Sigmoid colon (tissue), 7 donors: Measurements from ENCODE around the gene CRACR2A. TPM values are rescaled to one million over a fixed set of nuclear protein-coding genes. Genes with fewer than 3 reads are reported as not detected.

Experiments used
- DNase-seq: peaks from one replicate; pipeline ENCODE4 v3.0.0-alpha.2; 2019
- H3K27ac ChIP-seq, 4 donors: fragments of 200-600 bp; sonication (generic); one replicate each; pipeline ENCODE4 v1.5.1; 2016 to 2019; ENCODE audit warnings: mild to moderate bottlenecking in 1 of 4
- H3K27me3 ChIP-seq, 3 donors: fragments of 200-600 bp; sonication (generic); one replicate each; pipeline ENCODE4 v1.5.1; 2019; ENCODE audit warnings: mild to moderate bottlenecking in 1 of 3
- H3K36me3 ChIP-seq, 4 donors: fragments of 200-600 bp; sonication (generic); one replicate each; pipeline ENCODE4 v1.5.1; 2016 to 2019
- H3K4me1 ChIP-seq, 4 donors: fragments of 200-600 bp; sonication (generic); one replicate each; pipeline ENCODE4 v1.5.1; 2017 to 2019
- H3K4me3 ChIP-seq, 4 donors: fragments of 200-600 bp; sonication (generic); one replicate each; pipeline ENCODE4 v1.5.1; 2017 to 2019; ENCODE audit warnings: mild to moderate bottlenecking in 2 of 4, moderate library complexity in 1 of 4
- H3K9me3 ChIP-seq, 4 donors: fragments of 200-600 bp in 3 of 4; sonication (generic) in 3 of 4; one replicate each; pipeline versions ENCODE4 v1.5.1 to v1.6.1; 2013 to 2019
- EP300 ChIP-seq, 4 donors: sonication (generic); formaldehyde crosslinking; IDR thresholded peaks; one replicate each; pipeline ENCODE4 v1.6.1; 2017; ENCODE audit warnings: antibody characterized with exemption in 4 of 4
- POLR2A ChIP-seq, 2 donors: fragments of 450-650 bp; IDR thresholded peaks; one replicate each; pipeline ENCODE4 v1.6.1; 2016; ENCODE audit warnings: antibody characterized with exemption in 2 of 2, mild to moderate bottlenecking in 2 of 2, moderate library complexity in 2 of 2
- POLR2AphosphoS5 ChIP-seq, 4 donors: sonication (generic); formaldehyde crosslinking; IDR thresholded peaks; one replicate each; pipeline ENCODE4 v1.6.1; 2017; ENCODE audit warnings: antibody characterized with exemption in 4 of 4
- WGBS, 2 donors: extraction: QIAGEN DNeasy Blood & Tissue Kit; methylation state at CpG; one replicate each; pipeline ENCODE4 v1.1.7; 2013; 5-methylcytosine and 5-hydroxymethylcytosine counted together
- intact Hi-C: fragments of 100-400 bp; cut with DNase I; formaldehyde crosslinking; loops from one replicate; pipeline ENCODE4 v1.15.1; 2023
- polyA plus RNA-seq, 3 donors: library from polyadenylated mRNA; stranded (reverse); fragments of 200-250 nt; gene quantifications; one replicate each; pipeline ENCODE4 v1.2.3, GENCODE V29; 2013
- total RNA-seq, 4 donors: library from RNA; depleted of rRNA; stranded (reverse); fragments of >200 nt; gene quantifications; one replicate each; pipeline ENCODE4 v1.1.0, GENCODE V29; 2016
- TF ChIP-seq, protein P1 (sequence below), 4 experiments: fragments of 450-650 bp in 3 of 4; fragments of 200-600 bp in 1 of 4; IDR thresholded peaks; one replicate each; pipeline ENCODE4 v1.5.1; 2016 to 2019; ENCODE audit warnings: antibody characterized with exemption in 4 of 4, mild to moderate bottlenecking in 3 of 4, moderate library complexity in 2 of 4
- donor health status: healthy with polysubstance abuse.
- donor health status: Bipolar disorder and iron deficiency.
- donor health status: healthy.

The CRACR2A gene
- total and polyA plus RNA-seq, 7 donors: 1.1 to 29.6 (median 4.2) TPM

DNA sequence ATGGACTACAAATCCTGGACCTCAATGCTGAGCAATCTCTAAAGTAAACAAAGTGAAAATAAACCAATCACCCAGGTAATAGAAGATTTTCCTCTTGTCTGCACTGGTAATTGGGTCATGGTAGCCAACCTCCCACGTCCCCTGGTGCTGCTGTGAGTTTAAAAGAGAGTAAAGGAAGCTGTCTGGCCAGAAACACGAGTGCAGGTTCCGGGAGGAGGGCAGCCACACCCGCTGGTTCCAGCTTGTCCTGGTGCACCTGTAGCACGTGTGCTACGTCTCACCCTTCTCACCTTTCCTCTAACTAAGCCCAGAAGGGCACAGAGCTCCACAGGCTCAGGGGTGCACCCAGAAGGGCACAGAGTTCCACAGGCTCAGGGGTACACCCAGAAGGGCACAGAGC is 5.4 kb downstream of the CRACR2A start:
- 15 to 39% methylated on average over 6 of the region's 6 CpGs for WGBS, 2 donors
- H3K9me3 ChIP-seq: no peaks in the 10 kb centered on the region

DNA sequence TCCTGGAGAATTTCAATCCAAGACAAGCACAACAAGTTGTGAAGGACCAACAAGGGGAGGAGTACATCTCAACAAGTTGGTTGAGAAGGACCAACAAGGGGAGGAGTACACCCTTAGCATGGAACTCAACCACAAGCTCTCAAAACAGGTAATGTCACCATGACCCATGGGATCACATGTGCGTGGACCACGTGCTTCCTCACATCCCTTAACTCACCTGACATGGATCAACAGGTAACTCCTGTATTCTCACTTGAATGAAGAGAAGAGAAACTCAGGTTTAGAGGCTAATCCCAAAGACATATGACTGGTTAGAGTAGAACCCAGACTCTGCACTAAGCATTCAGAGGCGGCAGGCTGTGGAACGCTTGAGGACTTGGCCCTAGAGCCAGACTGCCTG is 6.2 kb downstream of the CRACR2A start:
- no peak overlapping the region for H3K27ac ChIP-seq
- DNase-seq: no peak
- no peak for TF ChIP-seq POLR2AphosphoS5 (IDR thresholded peaks at IDR 0.05)

More for the DNA sequence above, 5.4 kb downstream of the CRACR2A start:
- Histone ChIP-seq H3K36me3 (no peaks in the 10 kb centered on the region), H3K4me3 (no peak overlapping the region), H3K27ac (no peak overlapping the region), H3K4me1 (peaks cover 0 to 8% (median 3%) of the 10 kb centered on the region in 4 donors), H3K27me3 (no peaks in the 10 kb centered on the region)
- intact Hi-C loops: no loop called here
- no peak for DNase-seq
- TF ChIP-seq, protein P1, sequence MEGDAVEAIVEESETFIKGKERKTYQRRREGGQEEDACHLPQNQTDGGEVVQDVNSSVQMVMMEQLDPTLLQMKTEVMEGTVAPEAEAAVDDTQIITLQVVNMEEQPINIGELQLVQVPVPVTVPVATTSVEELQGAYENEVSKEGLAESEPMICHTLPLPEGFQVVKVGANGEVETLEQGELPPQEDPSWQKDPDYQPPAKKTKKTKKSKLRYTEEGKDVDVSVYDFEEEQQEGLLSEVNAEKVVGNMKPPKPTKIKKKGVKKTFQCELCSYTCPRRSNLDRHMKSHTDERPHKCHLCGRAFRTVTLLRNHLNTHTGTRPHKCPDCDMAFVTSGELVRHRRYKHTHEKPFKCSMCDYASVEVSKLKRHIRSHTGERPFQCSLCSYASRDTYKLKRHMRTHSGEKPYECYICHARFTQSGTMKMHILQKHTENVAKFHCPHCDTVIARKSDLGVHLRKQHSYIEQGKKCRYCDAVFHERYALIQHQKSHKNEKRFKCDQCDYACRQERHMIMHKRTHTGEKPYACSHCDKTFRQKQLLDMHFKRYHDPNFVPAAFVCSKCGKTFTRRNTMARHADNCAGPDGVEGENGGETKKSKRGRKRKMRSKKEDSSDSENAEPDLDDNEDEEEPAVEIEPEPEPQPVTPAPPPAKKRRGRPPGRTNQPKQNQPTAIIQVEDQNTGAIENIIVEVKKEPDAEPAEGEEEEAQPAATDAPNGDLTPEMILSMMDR (IDR thresholded peaks at IDR 0.05): no peak
- TF ChIP-seq EP300 (IDR thresholded peaks at IDR 0.05): no peak
- TF ChIP-seq POLR2AphosphoS5 (IDR thresholded peaks at IDR 0.05): no peak
- TF ChIP-seq POLR2A (IDR thresholded peaks at IDR 0.05): no peak

DNA sequence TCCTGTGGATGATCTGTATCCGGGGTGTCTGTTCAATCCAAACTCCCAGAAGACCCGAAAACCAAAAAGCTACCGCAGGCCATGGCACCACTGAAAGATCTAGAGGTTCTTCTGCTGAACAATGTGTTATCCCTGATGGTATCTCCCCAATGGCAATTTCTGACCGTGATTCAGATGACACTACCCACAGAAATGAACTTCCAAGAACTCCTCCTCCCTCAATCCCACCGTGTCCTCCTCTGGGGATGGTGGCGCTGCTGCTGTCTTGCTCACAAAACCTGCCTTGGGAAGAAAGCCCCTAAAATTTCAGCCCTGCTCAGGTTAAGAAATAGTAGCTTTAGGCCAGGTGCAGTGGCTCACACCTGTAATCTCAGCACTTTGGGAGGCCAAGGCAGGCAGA is 7.8 kb downstream of the CRACR2A start:
- WGBS, 2 donors: 94 to 95% methylated on average over 6 of the region's 6 CpGs
- no peak for TF ChIP-seq EP300 (IDR thresholded peaks at IDR 0.05)
- TF ChIP-seq, protein P1 (IDR thresholded peaks at IDR 0.05): no peak
- no peak for TF ChIP-seq POLR2A (IDR thresholded peaks at IDR 0.05)
- no peak for TF ChIP-seq POLR2AphosphoS5 (IDR thresholded peaks at IDR 0.05)
- Histone ChIP-seq H3K9me3 (no peaks in the 10 kb centered on the region), H3K4me3 (no peak overlapping the region), H3K36me3 (no peaks in the 10 kb centered on the region), H3K27me3 (no peaks in the 10 kb centered on the region), H3K27ac (no peak overlapping the region), H3K4me1 (no peaks in the 10 kb centered on the region)
- no peak for DNase-seq
- intact Hi-C loops: no loop called here

More for the DNA sequence above, 6.2 kb downstream of the CRACR2A start:
- Histone ChIP-seq H3K4me3 (no peak overlapping the region), H3K9me3 (no peaks in the 10 kb centered on the region), H3K4me1 (no peaks in the 10 kb centered on the region), H3K27me3 (no peaks in the 10 kb centered on the region), H3K36me3 (no peaks in the 10 kb centered on the region)
- intact Hi-C loops: no loop called here
- WGBS, 2 donors: 97 to 99% methylated on average over 4 of the region's 4 CpGs

DNA sequence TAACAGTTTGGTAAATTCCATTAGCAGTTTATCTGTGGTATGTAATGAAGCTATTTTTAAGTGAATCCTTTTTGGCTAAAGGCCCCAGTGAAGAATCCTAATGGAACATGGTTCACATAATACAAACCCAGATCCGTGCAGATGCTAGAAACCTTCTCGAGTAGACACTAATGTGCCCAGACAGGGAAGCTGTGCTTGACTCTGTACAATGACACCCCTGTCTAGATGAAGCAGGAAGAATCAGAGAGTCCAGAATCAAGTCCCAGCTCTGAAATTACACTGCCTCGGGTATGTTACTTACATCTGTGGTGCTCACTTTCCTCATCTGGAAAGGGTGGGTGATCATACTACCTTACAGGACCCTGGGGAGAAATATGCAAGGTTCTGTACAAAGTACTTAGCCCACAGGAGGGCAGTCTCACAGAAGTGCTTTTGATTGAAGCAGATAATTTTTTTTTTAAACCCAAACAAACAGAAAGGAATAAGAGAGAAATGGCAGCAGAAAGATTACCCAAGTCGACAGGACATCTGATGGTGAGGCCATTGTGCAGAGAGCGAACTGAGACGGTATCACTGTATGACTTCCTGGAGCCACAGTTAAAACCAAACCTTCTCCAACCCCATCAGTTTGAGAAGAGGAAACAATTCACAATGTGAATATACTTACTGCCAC is 8.5 kb downstream of the CRACR2A start:
- Histone ChIP-seq H3K27me3 (no peaks in the 10 kb centered on the region), H3K9me3 (no peaks in the 10 kb centered on the region), H3K27ac (no peak overlapping the region), H3K4me1 (no peaks in the 10 kb centered on the region), H3K4me3 (no peak overlapping the region), H3K36me3 (no peaks in the 10 kb centered on the region)
- TF ChIP-seq POLR2A (IDR thresholded peaks at IDR 0.05) (no peak), POLR2AphosphoS5 (IDR thresholded peaks at IDR 0.05) (no peak), EP300 (IDR thresholded peaks at IDR 0.05) (no peak)
- TF ChIP-seq, protein P1 (IDR thresholded peaks at IDR 0.05): no peak
- no peak for DNase-seq
- 71 to 77% methylated on average over 6 of the region's 6 CpGs for WGBS, 2 donors
- intact Hi-C loops: no loop called here

DNA sequence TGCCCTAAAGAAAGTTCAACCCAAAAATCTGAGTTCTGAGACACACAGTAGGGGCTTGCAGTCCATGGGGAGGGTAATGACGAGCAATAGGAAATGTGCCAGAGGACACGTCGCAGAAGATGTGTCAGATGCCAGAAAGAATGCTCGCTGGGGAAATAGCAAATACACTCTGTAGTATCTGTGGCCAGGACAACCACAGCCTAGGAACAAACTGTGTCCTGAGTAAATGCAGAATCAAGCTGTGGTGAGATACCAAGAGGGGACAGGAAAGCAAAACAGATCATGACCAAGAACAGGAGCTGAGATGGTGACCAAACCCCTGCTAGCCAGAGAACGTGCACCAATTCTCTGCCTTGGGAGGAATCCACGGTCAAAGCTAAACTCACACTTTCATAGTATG is 9.1 kb downstream of the CRACR2A start:
- Histone ChIP-seq H3K4me3 (no peak overlapping the region), H3K4me1 (no peaks in the 10 kb centered on the region), H3K27me3 (no peaks in the 10 kb centered on the region), H3K36me3 (no peaks in the 10 kb centered on the region), H3K27ac (no peak overlapping the region), H3K9me3 (no peaks in the 10 kb centered on the region)
- WGBS, 2 donors: 84 to 87% methylated on average over 6 of the region's 6 CpGs
- no peak for TF ChIP-seq POLR2A (IDR thresholded peaks at IDR 0.05)
- no peak for TF ChIP-seq EP300 (IDR thresholded peaks at IDR 0.05)
- intact Hi-C loops: no loop called here
- no peak for DNase-seq
